Trophoblast cell (in vitro differentiated cells and primary cell): Measurements from ENCODE around the gene AGAP1.
A peak's percentile ranks its signal among the peaks of the same experiment; 100 is the strongest.

Source experiments
- DNase-seq, 2 donors: peaks; one replicate each; pipeline ENCODE4 v3.0.0-alpha.2; 2016
- H2AFZ ChIP-seq: 2 replicates; pipeline ENCODE4 v1.6.1; 2013; ENCODE audit warnings: low read length, moderate library complexity, mild to moderate bottlenecking; ENCODE audit not compliant: insufficient read depth, poor library complexity
- H2AK5ac ChIP-seq: 2 replicates; pipeline ENCODE4 v1.6.1; 2013; ENCODE audit warnings: mild to moderate bottlenecking, low read length
- H2BK120ac ChIP-seq: 2 replicates; pipeline ENCODE4 v1.6.1; 2013; ENCODE audit warnings: low read length, mild to moderate bottlenecking, moderate library complexity; ENCODE audit not compliant: insufficient read depth, poor library complexity
- H2BK12ac ChIP-seq: 2 replicates; pipeline ENCODE4 v1.6.1; 2013; ENCODE audit warnings: mild to moderate bottlenecking, low read length, moderate library complexity
- H2BK5ac ChIP-seq: 2 replicates; pipeline ENCODE4 v1.6.1; 2013; ENCODE audit warnings: low read length, low read depth, moderate library complexity, mild to moderate bottlenecking; ENCODE audit not compliant: poor library complexity
- H3K14ac ChIP-seq: 2 replicates; pipeline ENCODE4 v1.6.1; 2013; ENCODE audit warnings: mild to moderate bottlenecking, low read length
- H3K18ac ChIP-seq: 2 replicates; pipeline ENCODE4 v1.6.1; 2013; ENCODE audit warnings: mild to moderate bottlenecking, low read length
- H3K23ac ChIP-seq: 2 replicates; pipeline ENCODE4 v1.6.1; 2013; ENCODE audit warnings: low read length
- H3K27ac ChIP-seq: 2 replicates; pipeline ENCODE4 v1.5.1; 2013; ENCODE audit warnings: low read depth, mild to moderate bottlenecking, inconsistent platforms, low read length, moderate library complexity
- H3K27me3 ChIP-seq: 2 replicates; pipeline ENCODE4 v1.6.1; 2013; ENCODE audit warnings: inconsistent platforms, mild to moderate bottlenecking, low read length, moderate library complexity; ENCODE audit not compliant: insufficient read depth
- H3K36me3 ChIP-seq, 2 experiments: 1 replicate in 1 of 2; 2 replicates in 1 of 2; pipeline ENCODE4 v1.6.1; 2013; ENCODE audit warnings: low read length in 2 of 2, mild to moderate bottlenecking in 2 of 2, moderate library complexity in 1 of 2; ENCODE audit not compliant: insufficient read depth in 2 of 2, control insufficient read depth in 1 of 2
- H3K4ac ChIP-seq: 2 replicates; pipeline ENCODE4 v1.6.1; 2013; ENCODE audit warnings: low read depth, mild to moderate bottlenecking, low read length, moderate library complexity
- H3K4me1 ChIP-seq, 2 experiments: 1 replicate in 1 of 2; 2 replicates in 1 of 2; pipeline ENCODE4 v1.6.1; 2013; ENCODE audit warnings: low read length in 2 of 2, mild to moderate bottlenecking in 2 of 2, moderate library complexity in 1 of 2; ENCODE audit not compliant: insufficient read depth in 2 of 2, control insufficient read depth in 1 of 2
- H3K4me2 ChIP-seq: 2 replicates; pipeline ENCODE4 v1.6.1; 2013; ENCODE audit warnings: inconsistent platforms, mild to moderate bottlenecking, low read length, moderate library complexity
- H3K4me3 ChIP-seq: 2 replicates; pipeline ENCODE4 v1.5.1; 2013; ENCODE audit warnings: mild to moderate bottlenecking, low read depth, low read length, inconsistent platforms
- H3K79me1 ChIP-seq: one replicate; pipeline ENCODE4 v1.6.1; 2013; ENCODE audit warnings: low read length
- H3K79me2 ChIP-seq: 2 replicates; pipeline ENCODE4 v1.6.1; 2013; ENCODE audit warnings: low read length, mild to moderate bottlenecking; ENCODE audit not compliant: control insufficient read depth, insufficient read depth, poor library complexity
- H3K9ac ChIP-seq: 2 replicates; pipeline ENCODE4 v1.6.1; 2013; ENCODE audit warnings: mild to moderate bottlenecking, low read length
- H3K9me3 ChIP-seq: 2 replicates; pipeline ENCODE4 v1.6.1; 2013; ENCODE audit warnings: low read depth, mild to moderate bottlenecking, control low read depth, inconsistent platforms, low read length; ENCODE audit not compliant: insufficient read depth
- H4K12ac ChIP-seq: 2 replicates; pipeline ENCODE4 v1.6.1; 2013; ENCODE audit warnings: low read depth, mild to moderate bottlenecking, low read length, moderate library complexity
- H4K8ac ChIP-seq: 2 replicates; pipeline ENCODE4 v1.6.1; 2013; ENCODE audit warnings: low read depth, mild to moderate bottlenecking, low read length, moderate library complexity
- H4K91ac ChIP-seq: one replicate; pipeline ENCODE4 v1.6.1; 2013; ENCODE audit warnings: low read depth, mild to moderate bottlenecking, low read length, moderate library complexity
- WGBS: extraction: QIAGEN DNeasy Blood & Tissue Kit; methylation state at CpG from one replicate; pipeline ENCODE4 v1.1.7; 2013; ENCODE audit warnings: missing lambda C conversion rate; ENCODE audit not compliant: insufficient read length, insufficient coverage; ENCODE audit errors: extremely low coverage; 5-methylcytosine and 5-hydroxymethylcytosine counted together

The AGAP1 gene

DNA sequence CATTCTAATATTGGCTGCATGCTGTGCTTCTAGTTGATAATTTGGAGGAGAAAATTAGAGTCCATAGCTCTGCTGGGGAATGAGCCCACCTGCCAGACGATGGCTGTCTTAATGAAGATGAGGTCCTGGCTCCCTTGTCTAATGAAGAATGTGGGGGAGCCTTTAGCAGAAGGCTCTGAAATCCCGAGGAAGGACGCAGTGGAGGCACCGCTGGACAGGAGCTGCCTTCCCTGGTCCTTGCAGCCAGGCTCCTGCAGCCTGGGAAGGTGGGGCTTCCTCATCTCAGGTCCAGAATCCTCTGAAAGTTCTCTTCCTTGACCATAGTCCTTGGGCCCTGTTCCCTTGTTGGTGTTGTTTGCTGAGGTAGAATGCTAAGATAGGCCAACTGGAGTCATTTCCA, 208.3 kb downstream of the AGAP1 start:
- H2BK12ac ChIP-seq, result peak overlapping the region; percentile 36
- no peaks in the 10 kb centered on the region for H3K79me1 ChIP-seq
- H2BK5ac ChIP-seq, result no peak overlapping the region
- peaks cover 3 to 5% of the 10 kb centered on the region in 2 experiments for H3K4me1 ChIP-seq
- H3K27me3 ChIP-seq, result no peaks in the 10 kb centered on the region
- no peak overlapping the region for H4K8ac ChIP-seq
- no peak overlapping the region for H4K12ac ChIP-seq
- H3K23ac ChIP-seq, result no peak overlapping the region
- no peak overlapping the region for H2AK5ac ChIP-seq
- peaks cover 1% of the 10 kb centered on the region for H3K79me2 ChIP-seq
- H3K36me3 ChIP-seq, result no peaks in the 10 kb centered on the region
- no peak overlapping the region for H3K4ac ChIP-seq
- no peak overlapping the region for H3K4me3 ChIP-seq
- H3K18ac ChIP-seq, result peak overlapping the region; percentile 79
- no CpG with 5 or more reads among the region's 4 CpGs for WGBS
- no peak overlapping the region for H2AFZ ChIP-seq
- H3K27ac ChIP-seq, result no peak overlapping the region
- no peak overlapping the region for H3K4me2 ChIP-seq
- no peak overlapping the region for H4K91ac ChIP-seq
- H2BK120ac ChIP-seq, result no peak overlapping the region
- H3K14ac ChIP-seq, result no peak overlapping the region
- no peaks in the 10 kb centered on the region for H3K9me3 ChIP-seq
- no peak for DNase-seq
- H3K9ac ChIP-seq, result no peak overlapping the region

GRCh38 chr2:235703711-235704295, 210.0 kb downstream of the AGAP1 start:
- H3K4me1 ChIP-seq, result peaks cover 4 to 8% of the 10 kb centered on the region in 2 experiments
- no peak overlapping the region for H3K4me2 ChIP-seq
- no peak overlapping the region for H4K91ac ChIP-seq
- H3K27me3 ChIP-seq, result no peaks in the 10 kb centered on the region
- H2BK120ac ChIP-seq, result no peak overlapping the region
- peaks cover 6% of the 10 kb centered on the region for H3K9me3 ChIP-seq
- H3K18ac ChIP-seq, result no peak overlapping the region
- no CpG with 5 or more reads among the region's 10 CpGs for WGBS
- H3K27ac ChIP-seq, result no peak overlapping the region
- H3K79me2 ChIP-seq, result peaks cover 1% of the 10 kb centered on the region
- H3K14ac ChIP-seq, result no peak overlapping the region
- no peak overlapping the region for H2BK5ac ChIP-seq
- H2AFZ ChIP-seq, result no peak overlapping the region
- H2BK12ac ChIP-seq, result no peak overlapping the region
- H4K12ac ChIP-seq, result no peak overlapping the region
- peak; percentile 75 to 94 for DNase-seq
- no peak overlapping the region for H3K4ac ChIP-seq
- no peak overlapping the region for H2AK5ac ChIP-seq
- H3K36me3 ChIP-seq, result no peaks in the 10 kb centered on the region
- H3K4me3 ChIP-seq, result no peak overlapping the region
- H3K79me1 ChIP-seq, result no peaks in the 10 kb centered on the region
- no peak overlapping the region for H4K8ac ChIP-seq
- no peak overlapping the region for H3K9ac ChIP-seq
- no peak overlapping the region for H3K23ac ChIP-seq

- no peak overlapping the region for H4K12ac ChIP-seq
- no peaks in the 10 kb centered on the region for H3K36me3 ChIP-seq
- H4K91ac ChIP-seq, result no peak overlapping the region
- no peak overlapping the region for H2BK5ac ChIP-seq
- H3K79me2 ChIP-seq, result peaks cover 1% of the 10 kb centered on the region
- no peak overlapping the region for H3K4me3 ChIP-seq
- no peak overlapping the region for H2BK12ac ChIP-seq
- H3K18ac ChIP-seq, result no peak overlapping the region
- H2AK5ac ChIP-seq, result no peak overlapping the region
- H3K4ac ChIP-seq, result no peak overlapping the region
- H3K14ac ChIP-seq, result no peak overlapping the region
- H3K23ac ChIP-seq, result no peak overlapping the region
- no peak for DNase-seq
- H2AFZ ChIP-seq, result no peak overlapping the region
- H3K9ac ChIP-seq, result no peak overlapping the region
- H2BK120ac ChIP-seq, result no peak overlapping the region
- H3K4me1 ChIP-seq, result peaks cover 9 to 14% of the 10 kb centered on the region in 2 experiments
- no peaks in the 10 kb centered on the region for H3K79me1 ChIP-seq
- H3K9me3 ChIP-seq, result peaks cover 6% of the 10 kb centered on the region
- H3K27ac ChIP-seq, result no peak overlapping the region
- no peaks in the 10 kb centered on the region for H3K27me3 ChIP-seq
- no peak overlapping the region for H3K4me2 ChIP-seq
- no CpG with 5 or more reads among the region's 8 CpGs for WGBS
- H4K8ac ChIP-seq, result no peak overlapping the region
These were observed 211.5 kb downstream of the AGAP1 start for GRCh38 chr2:235705296-235705695.

DNA sequence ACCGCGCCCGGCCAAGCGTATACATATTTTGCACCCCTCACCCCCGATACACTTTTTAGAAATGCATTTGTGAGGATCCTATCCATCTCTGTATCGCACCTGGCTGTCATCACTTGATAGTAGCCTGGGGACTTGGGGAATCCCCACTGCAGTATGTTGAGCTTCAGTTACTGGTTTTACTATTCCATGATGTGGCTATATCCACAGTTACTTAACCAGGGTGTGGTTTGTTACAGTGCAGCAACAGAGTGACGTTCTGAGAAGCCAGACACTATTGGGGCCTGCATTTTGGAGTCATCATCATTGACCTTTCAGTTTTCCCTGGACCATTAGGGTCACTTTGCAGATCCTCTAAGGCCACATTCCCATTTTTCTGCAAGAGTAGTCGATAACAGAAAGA, 212.7 kb downstream of the AGAP1 start:
- WGBS, result no CpG with 5 or more reads among the region's 8 CpGs
- Histone ChIP-seq H4K8ac (no peak overlapping the region), H3K23ac (no peak overlapping the region), H3K4ac (no peak overlapping the region), H3K36me3 (peaks cover 2 to 4% of the 10 kb centered on the region in 2 experiments), H4K91ac (no peak overlapping the region), H2BK12ac (no peak overlapping the region), H2AK5ac (no peak overlapping the region), H3K9ac (no peak overlapping the region), H3K4me2 (no peak overlapping the region), H3K27me3 (no peaks in the 10 kb centered on the region), H2BK5ac (no peak overlapping the region), H2BK120ac (no peak overlapping the region), H3K27ac (no peak overlapping the region), H3K4me3 (no peak overlapping the region), H3K9me3 (peaks cover 6% of the 10 kb centered on the region), H3K18ac (no peak overlapping the region), H3K79me2 (peaks cover 1% of the 10 kb centered on the region), H2AFZ (no peak overlapping the region), H3K14ac (no peak overlapping the region), H4K12ac (no peak overlapping the region), H3K4me1 (peaks cover 9 to 12% of the 10 kb centered on the region in 2 experiments), H3K79me1 (no peaks in the 10 kb centered on the region)
- DNase-seq, result no peak
